Activated CD4-positive, alpha-beta T cell treated with anti-CD3 and anti-CD28 coated beads for 1 hour (primary cell): ENCODE data around the gene TGM6.

ENCODE experiments used
- DNase-seq: peaks from one replicate; pipeline ENCODE4 v3.0.0-alpha.2; 2020

TGM6 gene

DNA sequence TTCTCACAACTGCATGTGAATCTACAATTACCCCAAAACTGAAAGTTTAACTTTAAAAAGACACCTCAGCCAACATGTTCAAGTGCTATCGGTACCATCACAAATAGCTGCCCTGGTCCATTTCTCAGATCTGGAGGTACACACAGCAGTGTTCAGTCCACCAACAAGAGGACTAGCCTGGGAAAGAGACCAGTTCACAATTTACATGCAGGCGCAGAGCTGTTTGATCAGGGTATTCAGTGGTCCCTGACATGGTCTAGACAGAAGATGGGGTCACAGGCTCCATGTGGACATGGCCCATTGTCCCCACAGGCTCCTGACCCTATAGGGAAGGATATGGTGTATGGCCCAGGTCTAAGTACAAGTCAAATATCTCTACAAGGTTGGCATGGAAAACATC is 15.6 kb upstream of the TGM6 start:
- no peak for DNase-seq

GRCh38 chr20:2365666-2366065 is 15.0 kb upstream of the TGM6 start:
- no peak for DNase-seq

DNA sequence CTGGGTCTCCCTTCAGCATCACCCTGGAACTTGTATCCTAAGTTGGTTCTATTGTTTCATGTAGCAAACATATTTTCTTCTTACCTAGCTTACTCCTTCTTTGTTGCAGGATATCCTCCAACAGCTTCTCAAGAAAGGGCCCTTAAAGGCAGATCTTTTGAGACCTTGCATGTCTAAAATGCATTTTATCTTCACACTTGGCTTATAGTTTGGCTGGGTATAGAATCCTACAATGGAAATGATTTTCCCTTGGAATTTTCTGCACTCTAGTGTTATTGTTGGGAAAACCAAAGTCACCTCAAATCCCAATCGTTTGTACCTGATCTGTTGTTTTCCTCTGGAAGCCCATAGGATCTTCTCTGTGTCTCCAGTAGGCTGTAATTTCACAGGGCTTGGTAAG is 12.1 kb upstream of the TGM6 start:
- no peak for DNase-seq

- no peak for DNase-seq
Measured at GRCh38 chr20:2373098-2373497, 7.6 kb upstream of the TGM6 start.

DNA sequence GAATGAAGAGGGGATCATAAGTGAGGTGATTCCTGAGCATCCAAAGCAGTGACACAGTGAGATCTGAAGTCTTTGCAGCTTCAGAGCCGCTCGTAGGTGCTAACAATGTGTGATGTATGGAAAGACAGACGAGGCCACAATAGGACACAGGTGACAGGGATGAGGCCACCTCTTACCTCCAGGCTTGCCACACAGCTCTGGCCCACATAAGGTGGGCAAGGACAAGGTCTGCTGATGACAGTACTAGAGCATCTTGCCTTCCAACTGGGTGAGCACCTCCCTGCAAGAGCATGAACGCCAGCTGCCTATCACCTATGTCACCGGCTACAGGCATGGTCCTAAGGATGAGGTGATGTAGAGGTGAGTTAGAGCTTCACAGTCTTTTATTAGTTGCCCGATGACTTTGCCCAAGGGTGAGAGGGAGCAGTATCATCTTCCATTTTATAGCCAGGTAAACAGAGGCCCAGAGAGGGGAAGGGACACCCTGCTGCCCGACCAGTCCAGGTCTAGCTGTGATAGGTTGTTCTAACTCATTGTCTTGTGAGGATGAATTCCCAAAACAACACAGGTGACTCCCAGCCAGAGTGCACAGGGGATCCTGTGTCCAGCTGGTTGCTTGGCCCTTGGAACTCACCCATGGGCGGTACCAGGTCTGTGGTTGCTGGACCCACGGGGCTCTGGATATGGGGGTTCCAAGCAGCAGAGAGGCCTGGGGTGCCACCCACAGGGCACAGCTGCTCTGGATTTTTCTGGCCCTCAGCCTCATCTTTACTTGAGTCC is 6.2 kb upstream of the TGM6 start:
- DNase-seq: no peak

DNA sequence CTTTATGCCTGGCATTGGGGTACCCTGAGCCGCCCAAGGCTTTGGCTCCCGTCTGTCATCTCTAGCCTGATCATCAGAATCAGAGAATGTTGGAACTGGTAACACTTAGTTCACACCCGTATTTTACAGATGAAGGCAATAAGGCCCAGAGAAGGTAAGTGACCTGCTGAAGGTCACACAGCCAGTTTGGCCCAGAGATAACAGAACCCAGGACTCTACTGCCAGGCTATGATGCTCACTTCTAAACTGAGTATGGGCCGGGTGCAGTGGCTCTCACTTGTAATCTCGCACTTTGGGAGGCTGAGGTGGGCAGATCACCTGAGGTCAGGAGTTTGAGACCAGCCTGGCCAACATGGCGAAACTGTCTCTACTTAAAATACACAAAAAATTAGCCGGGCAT is 1.8 kb upstream of the TGM6 start:
- DNase-seq: no peak

- no peak for DNase-seq
Measured at GRCh38 chr20:2379511-2380229, 1.0 kb upstream of the TGM6 start.

DNA sequence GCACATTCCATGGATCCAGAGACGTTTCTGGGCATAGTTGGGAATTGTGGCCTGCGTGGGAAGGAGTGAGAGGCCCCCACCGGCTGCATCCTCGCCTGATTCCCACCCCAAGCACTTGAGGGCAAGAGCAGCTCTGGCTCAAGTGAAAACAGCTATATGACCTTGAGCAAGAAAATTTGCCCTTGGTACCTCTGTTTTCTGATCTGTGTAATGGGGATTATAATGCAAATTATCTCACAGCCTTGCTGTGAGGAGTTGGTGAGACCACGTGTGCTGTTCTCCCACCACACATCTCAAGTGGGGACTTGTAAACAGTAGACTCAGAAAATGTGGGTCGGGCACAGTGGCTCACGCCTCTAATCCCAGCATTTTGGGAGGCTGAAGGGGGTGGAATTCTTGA is 602 bp downstream of the TGM6 start:
- no peak for DNase-seq

- no peak for DNase-seq
Measured at GRCh38 chr20:2382833-2383232, 2.1 kb downstream of the TGM6 start.

DNA sequence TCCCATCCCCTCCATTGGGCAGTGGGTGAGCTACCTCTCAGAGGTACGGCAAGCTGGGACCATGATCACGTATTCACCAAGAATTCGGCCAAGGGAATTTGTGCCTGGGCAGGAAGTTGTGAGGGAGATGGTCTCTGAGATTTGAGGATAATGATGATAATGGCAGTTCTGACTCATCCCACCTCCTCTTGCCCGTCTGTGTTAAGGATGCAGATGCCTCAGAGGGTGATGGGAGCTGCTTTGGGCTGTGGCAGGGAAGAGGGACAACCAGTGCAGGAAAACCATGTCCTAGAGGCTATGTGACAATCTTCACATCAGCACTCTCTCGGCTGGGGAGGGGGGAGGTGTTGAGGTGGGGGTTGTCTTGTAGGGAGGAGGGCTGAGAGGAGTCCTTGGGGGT is 4.3 kb downstream of the TGM6 start:
- no peak for DNase-seq

- no peak for DNase-seq
Measured at GRCh38 chr20:2385496-2385895, 4.8 kb downstream of the TGM6 start.

DNA sequence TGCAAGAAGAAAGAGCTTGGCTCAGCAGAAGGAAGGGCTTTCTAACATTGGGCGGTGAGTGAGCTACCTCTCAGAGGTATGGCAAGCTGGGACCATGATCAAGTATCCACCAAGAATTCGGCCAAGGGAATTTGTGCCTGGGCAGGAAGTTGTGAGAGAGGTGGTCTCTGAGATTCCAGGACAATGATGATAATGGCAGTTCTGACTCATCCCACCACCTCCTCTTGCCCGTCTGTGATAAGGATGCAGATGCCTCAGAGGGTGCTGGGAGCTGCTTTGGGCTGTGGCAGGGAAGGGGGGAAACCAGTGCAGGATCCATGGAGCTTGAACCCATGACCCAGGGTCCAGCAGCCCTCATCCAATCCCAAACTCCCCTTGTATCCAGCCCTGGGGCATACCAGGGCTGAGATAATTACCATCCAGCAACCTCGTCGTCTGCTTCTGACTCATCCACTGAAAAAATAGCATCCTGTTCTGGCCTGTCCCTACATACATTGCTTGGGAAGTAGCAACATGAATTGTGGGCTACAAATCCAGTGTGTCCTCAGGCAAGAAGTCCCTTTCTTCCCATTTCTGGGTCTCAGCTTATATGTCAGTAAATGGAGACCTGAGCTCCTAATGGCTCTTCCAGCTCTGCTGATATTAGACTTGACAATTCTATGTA is 5.9 kb downstream of the TGM6 start:
- no peak for DNase-seq

GRCh38 chr20:2387180-2387577 is 6.5 kb downstream of the TGM6 start:
- no peak for DNase-seq

GRCh38 chr20:2387580-2387979 is 6.9 kb downstream of the TGM6 start:
- DNase-seq: no peak

GRCh38 chr20:2390951-2391675 is 10.4 kb downstream of the TGM6 start:
- no peak for DNase-seq

GRCh38 chr20:2394411-2395055 is 13.8 kb downstream of the TGM6 start:
- no peak for DNase-seq

DNA sequence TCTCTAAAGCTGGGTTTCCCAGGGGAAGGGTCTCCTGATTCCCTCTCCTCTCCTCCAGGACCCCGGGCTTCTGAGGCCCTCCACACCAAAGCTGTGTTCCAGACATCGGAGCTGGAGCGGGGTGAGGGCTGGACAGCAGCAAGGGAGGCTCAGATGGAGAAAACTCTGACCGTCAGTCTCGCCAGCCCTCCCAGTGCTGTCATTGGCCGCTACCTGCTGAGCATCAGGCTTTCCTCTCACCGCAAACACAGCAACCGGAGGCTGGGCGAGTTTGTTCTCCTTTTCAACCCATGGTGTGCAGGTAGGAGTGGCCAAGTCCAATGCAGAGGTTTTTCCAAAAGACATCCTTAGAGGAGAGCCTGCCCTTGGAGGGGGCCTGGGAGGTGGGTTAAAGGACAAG is 14.4 kb downstream of the TGM6 start:
- no peak for DNase-seq

DNA sequence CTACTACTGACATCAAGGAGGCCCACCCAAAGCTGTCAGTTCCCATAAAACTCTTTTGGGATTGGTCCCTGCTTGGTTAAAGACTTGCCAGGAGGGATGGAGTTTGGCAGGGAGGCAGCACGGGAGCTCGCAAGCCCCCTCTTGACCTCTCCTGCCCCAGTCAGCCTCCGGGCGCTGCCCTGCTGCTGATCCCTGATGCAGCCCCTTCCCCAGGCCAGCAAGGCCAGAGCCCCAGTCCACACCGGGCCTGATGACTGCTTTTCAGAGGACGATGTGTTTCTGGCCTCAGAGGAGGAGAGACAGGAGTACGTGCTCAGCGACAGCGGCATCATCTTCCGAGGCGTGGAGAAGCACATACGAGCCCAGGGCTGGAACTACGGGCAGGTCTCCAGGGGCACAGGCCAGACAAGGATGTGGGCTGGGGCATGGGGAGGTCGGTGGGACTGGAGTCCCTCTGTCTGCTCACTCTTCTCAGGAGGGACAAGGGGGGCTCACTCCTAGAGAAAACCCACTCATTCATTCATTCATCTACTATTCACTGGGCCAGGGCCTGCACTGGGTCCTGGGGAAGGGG is 15.6 kb downstream of the TGM6 start:
- no peak for DNase-seq

DNA sequence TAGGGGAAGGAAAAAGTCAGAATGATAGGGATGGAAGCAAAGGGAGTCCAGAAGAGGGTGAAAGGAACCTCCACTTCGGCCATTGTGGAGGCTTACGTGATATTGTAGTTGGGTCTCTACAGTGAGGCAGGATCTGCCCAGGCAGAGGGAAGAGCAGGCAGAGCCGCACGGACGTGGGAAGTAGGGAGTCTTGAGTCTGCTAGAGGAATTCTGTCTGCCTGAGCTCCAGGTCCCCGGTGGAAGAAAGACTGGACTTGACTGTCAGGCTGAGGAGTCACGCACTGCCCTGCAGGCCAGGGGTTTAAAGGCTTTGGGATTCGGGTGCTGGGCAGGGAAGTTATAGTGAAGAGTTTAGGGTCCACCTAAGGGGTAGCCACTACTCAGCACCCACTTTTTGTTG is 16.4 kb downstream of the TGM6 start:
- no peak for DNase-seq

GRCh38 chr20:2397595-2398145 is 17.0 kb downstream of the TGM6 start:
- no peak for DNase-seq

GRCh38 chr20:2398449-2398848 is 17.7 kb downstream of the TGM6 start:
- no peak for DNase-seq

GRCh38 chr20:2399390-2399789 is 18.7 kb downstream of the TGM6 start:
- no peak for DNase-seq
